SK-N-MC (cell line): ENCODE data around the gene ZHX3.

Experiments
- DNase-seq: peaks from one replicate; pipeline ENCODE4 v3.0.0-alpha.2; 2011; ENCODE audit warnings: low read depth, low spot score
- H3K27ac ChIP-seq: fragments of 200-600 bp; sonication (generic); 2 replicates; pipeline ENCODE4 v1.5.1; 2016; ENCODE audit warnings: mixed run types
- H3K36me3 ChIP-seq: fragments of 200-600 bp; sonication (generic); 2 replicates; pipeline ENCODE4 v1.6.1; 2017; ENCODE audit warnings: antibody characterized with exemption, low read length, mixed read lengths; ENCODE audit not compliant: insufficient read depth
- H3K4me3 ChIP-seq: fragments of 200-600 bp; sonication (generic); 2 replicates; pipeline ENCODE4 v1.5.1; 2016
- H3K9ac ChIP-seq: fragments of 200-600 bp; sonication (generic); 2 replicates; pipeline ENCODE4 v1.8.0; 2017; ENCODE audit warnings: mixed run types, mixed read lengths; ENCODE audit not compliant: insufficient read length
- H3K9me3 ChIP-seq: fragments of 200-600 bp; sonication (generic); 2 replicates; pipeline ENCODE4 v1.6.1; 2017; ENCODE audit warnings: low read depth, mild to moderate bottlenecking, antibody characterized with exemption, low read length, moderate library complexity, mixed read lengths
- EZH2 ChIP-seq: fragments of 200-600 bp; sonication (generic); IDR thresholded peaks from one replicate; pipeline ENCODE4 v1.6.1; 2017; ENCODE audit warnings: antibody characterized with exemption
- FOXP2 ChIP-seq: optimal IDR thresholded peaks from 2 replicates; pipeline ENCODE3; 2011; ENCODE audit warnings: mild to moderate bottlenecking, moderate library complexity; ENCODE audit not compliant: insufficient read depth; ENCODE audit errors: extremely low read length, control extremely low read depth
- POLR2AphosphoS5 ChIP-seq: IDR thresholded peaks from 2 replicates; pipeline ENCODE4 v1.6.1; 2012; ENCODE audit warnings: mild to moderate bottlenecking, low read depth, low read length, borderline replicate concordance

ZHX3 gene

DNA sequence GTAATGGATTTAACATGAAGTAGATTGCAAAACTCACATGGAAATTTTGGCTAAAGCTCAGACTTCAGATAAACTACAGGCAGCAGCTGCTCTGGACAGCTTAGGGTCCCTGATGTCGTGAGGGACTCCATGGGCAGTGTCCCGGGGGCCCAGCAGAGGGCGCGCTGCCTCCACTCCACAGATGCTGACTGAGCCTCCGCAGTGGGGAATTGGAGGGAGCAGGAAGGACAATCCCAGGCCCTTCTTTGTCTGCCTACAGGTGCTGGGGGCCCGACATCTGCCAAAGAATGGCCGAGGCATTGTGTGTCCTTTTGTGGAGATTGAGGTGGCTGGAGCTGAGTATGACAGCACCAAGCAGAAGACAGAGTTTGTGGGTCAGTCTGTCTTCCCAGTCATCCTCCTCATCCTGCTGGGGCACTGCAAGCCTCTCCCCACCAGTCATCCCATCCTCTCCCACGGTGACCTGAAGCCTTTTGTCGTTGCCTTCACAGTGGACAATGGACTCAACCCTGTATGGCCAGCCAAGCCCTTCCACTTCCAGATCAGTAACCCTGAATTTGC lies 144.3 kb downstream of the ZHX3 start:
- no peak for DNase-seq
- Histone ChIP-seq H3K36me3 (peaks cover 74% of the 10 kb centered on the region), H3K27ac (no peak overlapping the region), H3K4me3 (no peak overlapping the region), H3K9me3 (no peaks in the 10 kb centered on the region), H3K9ac (no peak overlapping the region)
- no peak for TF ChIP-seq FOXP2
- no peak for TF ChIP-seq EZH2
- TF ChIP-seq POLR2AphosphoS5: no peak

DNA sequence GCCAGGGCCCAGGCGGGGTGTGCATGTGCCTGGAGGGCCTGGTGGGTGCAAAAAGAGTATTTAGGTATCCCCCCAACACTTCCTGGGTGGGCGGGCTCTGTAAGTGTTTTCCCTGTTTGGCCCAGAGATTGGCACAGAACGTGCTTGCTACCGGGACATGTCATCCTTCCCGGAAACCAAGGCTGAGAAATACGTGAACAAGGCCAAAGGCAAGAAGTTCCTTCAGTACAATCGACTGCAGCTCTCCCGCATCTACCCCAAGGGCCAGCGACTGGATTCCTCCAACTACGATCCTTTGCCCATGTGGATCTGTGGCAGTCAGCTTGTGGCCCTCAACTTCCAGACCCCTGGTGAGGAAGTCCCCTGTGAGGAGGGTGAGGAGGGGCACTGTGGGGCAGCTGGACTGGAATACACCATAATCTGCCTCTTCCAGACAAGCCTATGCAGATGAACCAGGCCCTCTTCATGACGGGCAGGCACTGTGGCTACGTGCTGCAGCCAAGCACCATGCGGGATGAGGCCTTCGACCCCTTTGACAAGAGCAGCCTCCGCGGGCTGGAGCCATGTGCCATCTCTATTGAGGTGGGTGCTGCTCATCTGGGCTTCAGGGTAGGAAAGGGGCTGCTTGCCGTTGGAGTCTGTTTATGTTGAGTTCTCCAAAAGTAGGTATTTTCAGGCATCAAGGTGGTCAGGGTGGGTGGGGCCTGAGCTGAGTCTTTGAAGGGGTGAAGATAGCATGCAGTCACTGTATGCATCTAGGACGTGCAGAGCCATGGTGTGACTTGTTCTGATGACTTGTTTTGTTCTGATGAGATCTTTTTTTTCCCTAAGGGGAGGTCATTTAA lies 145.0 kb downstream of the ZHX3 start:
- H3K9me3 ChIP-seq: no peaks in the 10 kb centered on the region
- no peak for TF ChIP-seq FOXP2
- no peak for TF ChIP-seq POLR2AphosphoS5
- no peak for TF ChIP-seq EZH2
- H3K4me3 ChIP-seq: no peak overlapping the region
- peaks cover 81% of the 10 kb centered on the region for H3K36me3 ChIP-seq
- no peak for DNase-seq
- H3K9ac ChIP-seq: no peak overlapping the region
- no peak overlapping the region for H3K27ac ChIP-seq

DNA sequence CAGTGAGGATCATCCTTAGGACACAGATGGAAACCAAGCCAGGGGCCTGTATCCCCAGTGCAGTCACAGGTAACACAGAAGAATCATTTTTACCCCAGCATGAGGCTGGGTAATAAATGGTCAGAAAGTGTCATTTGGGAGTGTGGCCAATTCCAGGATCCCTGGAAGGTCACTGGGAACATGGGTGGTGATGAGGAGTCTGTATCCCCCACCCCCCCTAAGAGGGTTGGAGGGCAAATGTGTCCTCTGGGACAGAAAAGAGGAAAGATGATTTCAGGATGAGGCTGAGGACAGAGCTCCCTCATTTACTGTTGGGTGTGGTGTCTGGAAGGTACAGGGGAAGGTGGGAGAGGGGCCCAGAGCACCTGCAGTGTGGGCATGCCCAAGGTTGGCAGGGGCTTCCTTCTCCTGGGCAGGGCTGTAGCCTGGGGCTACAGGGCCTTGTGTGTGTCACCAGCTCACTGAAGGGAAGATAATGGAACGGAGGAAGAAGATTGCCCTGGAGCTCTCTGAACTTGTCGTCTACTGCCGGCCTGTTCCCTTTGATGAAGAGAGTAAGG lies 145.7 kb downstream of the ZHX3 start:
- no peak for TF ChIP-seq FOXP2
- TF ChIP-seq POLR2AphosphoS5: no peak
- TF ChIP-seq EZH2: no peak
- H3K4me3 ChIP-seq: no peak overlapping the region
- H3K9me3 ChIP-seq: no peaks in the 10 kb centered on the region
- DNase-seq: no peak
- H3K36me3 ChIP-seq: peaks cover 87% of the 10 kb centered on the region
- H3K27ac ChIP-seq: no peak overlapping the region
- no peak overlapping the region for H3K9ac ChIP-seq

DNA sequence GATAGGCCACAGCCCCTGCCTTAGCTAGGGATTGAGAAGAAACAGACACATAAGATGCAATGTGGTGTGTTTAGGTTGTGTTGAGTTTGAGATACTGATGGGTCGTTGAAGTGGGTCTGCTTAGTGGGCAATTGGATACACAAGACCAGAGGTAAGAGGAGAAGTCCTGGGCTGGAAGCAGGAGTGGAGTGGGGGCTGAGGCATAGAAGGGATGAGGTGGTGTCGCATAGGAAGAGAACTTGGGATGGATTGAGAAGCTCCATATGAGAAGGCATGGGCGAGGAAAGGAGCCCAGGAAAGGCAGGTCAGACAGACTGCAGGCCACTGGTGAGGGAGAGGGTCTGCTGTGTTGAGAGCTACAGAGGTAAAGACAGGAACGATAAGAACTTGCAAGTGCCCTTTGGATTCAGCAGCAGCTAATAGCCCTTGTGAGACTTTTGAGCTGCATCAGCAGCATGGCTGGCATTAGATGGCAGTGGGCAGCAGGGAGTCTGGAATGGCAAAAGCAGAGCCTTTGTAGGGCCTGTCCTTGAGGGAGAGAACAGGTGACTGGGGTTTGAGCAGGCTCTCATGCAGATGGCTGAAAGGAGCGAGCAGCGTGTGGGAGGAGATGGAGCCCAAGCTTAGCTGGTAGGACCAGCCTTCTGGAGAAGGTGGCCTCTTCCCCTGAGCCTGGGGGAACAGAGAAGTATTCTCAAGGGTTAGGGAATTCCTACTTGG lies 147.0 kb downstream of the ZHX3 start:
- Histone ChIP-seq H3K4me3 (no peak overlapping the region), H3K9me3 (no peaks in the 10 kb centered on the region), H3K36me3 (peaks cover 87% of the 10 kb centered on the region), H3K27ac (no peak overlapping the region), H3K9ac (no peak overlapping the region)
- no peak for DNase-seq
- TF ChIP-seq FOXP2 (no peak), EZH2 (no peak), POLR2AphosphoS5 (no peak)

DNA sequence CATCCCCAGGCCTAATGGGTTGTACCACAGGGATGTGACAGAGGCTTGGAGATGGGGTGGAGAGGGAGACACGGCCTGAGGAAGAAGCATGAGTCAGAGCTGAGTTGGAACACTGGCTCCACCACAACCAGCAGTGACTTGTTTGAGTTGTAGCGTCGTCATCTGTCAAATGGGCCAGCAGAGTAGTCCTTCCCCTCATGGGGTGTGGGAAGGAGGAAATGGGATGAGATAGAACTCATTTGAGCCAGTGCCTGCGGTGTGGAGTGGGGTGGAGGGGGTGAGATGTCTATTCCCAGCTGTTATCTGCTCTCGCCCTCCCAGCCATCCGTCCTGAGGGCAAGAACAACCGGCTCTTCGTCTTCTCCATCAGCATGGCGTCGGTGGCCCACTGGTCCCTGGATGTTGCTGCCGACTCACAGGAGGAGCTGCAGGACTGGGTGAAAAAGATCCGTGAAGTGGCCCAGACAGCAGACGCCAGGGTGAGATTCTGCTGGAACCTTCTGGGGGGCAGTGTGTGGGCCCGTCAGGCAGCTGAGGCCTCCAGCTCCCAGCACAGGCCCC lies 147.7 kb downstream of the ZHX3 start:
- H3K9ac ChIP-seq: no peak overlapping the region
- H3K36me3 ChIP-seq: peaks cover 89% of the 10 kb centered on the region
- TF ChIP-seq POLR2AphosphoS5 (no peak), FOXP2 (no peak), EZH2 (no peak)
- DNase-seq: no peak
- H3K4me3 ChIP-seq: no peak overlapping the region
- no peak overlapping the region for H3K27ac ChIP-seq
- no peaks in the 10 kb centered on the region for H3K9me3 ChIP-seq

DNA sequence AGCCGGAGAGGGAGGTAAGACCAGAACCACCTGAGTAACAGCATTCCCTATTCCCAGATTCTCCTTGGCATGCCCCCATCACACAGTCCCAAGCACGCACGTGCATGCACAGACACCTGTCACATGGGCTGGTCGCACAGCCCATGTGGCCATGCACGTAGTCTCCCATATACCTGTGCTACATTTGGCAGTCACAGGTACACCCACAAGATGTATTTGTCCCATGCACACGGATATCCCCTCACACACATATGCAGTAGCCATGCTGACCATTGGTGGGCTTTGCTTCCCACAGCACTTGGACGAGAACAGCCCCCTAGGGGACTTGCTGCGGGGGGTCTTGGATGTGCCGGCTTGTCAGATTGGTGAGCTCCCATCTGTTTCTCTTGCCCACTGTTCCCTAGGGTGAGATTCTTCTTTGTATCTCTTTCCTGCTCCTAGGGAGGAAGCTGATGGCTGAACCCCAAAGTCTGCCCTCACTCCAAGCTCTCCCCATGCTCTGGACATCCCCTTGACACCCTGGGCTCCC lies 148.3 kb downstream of the ZHX3 start:
- H3K36me3 ChIP-seq: peaks cover 89% of the 10 kb centered on the region
- no peak overlapping the region for H3K27ac ChIP-seq
- no peak for DNase-seq
- no peaks in the 10 kb centered on the region for H3K9me3 ChIP-seq
- TF ChIP-seq FOXP2 (no peak), POLR2AphosphoS5 (no peak), EZH2 (no peak)
- H3K4me3 ChIP-seq: no peak overlapping the region
- no peak overlapping the region for H3K9ac ChIP-seq

DNA sequence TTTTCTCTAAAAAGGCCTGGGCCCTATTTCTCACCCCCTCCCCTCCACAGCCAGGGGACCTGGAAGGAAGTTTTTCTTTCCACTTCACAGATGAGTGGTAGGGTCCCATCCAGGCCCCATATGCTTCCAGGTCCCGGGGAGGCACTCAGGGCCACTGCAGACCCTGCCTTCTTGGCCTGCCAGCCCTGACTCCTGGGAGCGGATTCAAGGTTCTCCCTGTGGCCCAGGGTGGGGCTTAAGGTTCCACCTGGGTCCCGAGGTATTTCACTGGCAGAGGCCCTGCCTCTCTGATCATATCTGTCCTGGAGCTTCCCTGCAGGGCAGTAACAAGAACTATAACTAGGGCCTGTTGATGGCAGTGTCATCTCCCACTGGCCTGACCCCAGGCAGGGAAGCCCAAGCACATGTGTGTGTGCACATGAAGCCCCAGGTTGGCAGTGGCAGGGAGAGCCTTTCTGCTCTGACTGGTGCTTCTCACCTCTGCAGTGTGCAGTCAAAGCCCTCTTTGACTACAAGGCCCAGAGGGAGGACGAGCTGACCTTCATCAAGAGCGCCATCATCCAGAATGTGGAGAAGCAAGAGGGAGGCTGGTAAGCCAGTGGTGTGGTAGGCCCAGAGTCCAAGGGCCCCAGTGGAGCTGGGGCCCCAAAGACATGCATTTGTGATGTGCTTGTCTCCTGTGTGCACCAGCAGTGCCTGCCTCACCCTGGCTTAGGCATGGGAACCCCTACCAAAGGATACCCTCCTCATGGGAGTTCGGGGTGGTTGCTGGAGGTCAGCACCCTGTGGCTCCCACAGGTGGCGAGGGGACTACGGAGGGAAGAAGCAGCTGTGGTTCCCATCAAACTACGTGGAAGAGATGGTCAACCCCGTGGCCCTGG lies 149.0 kb downstream of the ZHX3 start:
- Histone ChIP-seq H3K9me3 (no peaks in the 10 kb centered on the region), H3K9ac (no peak overlapping the region), H3K27ac (no peak overlapping the region), H3K36me3 (peaks cover 89% of the 10 kb centered on the region), H3K4me3 (no peak overlapping the region)
- TF ChIP-seq POLR2AphosphoS5: no peak
- no peak for TF ChIP-seq EZH2
- TF ChIP-seq FOXP2: no peak
- DNase-seq: no peak
